Stomach (tissue), 9 donors: Measurements from ENCODE around the gene STK39. TPM values are rescaled to one million over a fixed set of nuclear protein-coding genes. Genes with fewer than 3 reads are reported as not detected.

Source experiments
- DNase-seq, 2 donors: peaks; one replicate each; pipeline versions ENCODE4 v3.0.0 to v3.0.0-alpha.2; 2013 to 2019
- H3K27ac ChIP-seq, 5 donors: fragments of 200-600 bp in 4 of 5; sonication (generic) in 4 of 5; one replicate each; pipeline ENCODE4 v1.5.1; 2013 to 2019; ENCODE audit warnings: mild to moderate bottlenecking in 1 of 5, moderate library complexity in 1 of 5
- H3K27me3 ChIP-seq, 3 donors: fragments of 200-600 bp; sonication (generic); one replicate each; pipeline ENCODE4 v1.5.1; 2017 to 2019; ENCODE audit warnings: mixed run types in 1 of 3
- H3K36me3 ChIP-seq, 4 donors: fragments of 200-600 bp; sonication (generic); 1 replicate in 3 of 4; 2 replicates in 1 of 4; pipeline ENCODE4 v1.5.1; 2016 to 2019
- H3K4me1 ChIP-seq, 4 donors: fragments of 200-600 bp; sonication (generic); one replicate each; pipeline ENCODE4 v1.5.1; 2016 to 2019
- H3K4me3 ChIP-seq, 4 donors: fragments of 200-600 bp; sonication (generic) in 3 of 4; one replicate each; pipeline ENCODE4 v1.5.1; 2016 to 2019; ENCODE audit warnings: mild to moderate bottlenecking in 1 of 4
- H3K9me3 ChIP-seq, 4 donors: fragments of 200-600 bp; sonication (generic); one replicate each; pipeline ENCODE4 v1.5.1; 2016 to 2019
- EP300 ChIP-seq: sonication (generic); formaldehyde crosslinking; IDR thresholded peaks from one replicate; pipeline ENCODE4 v1.6.1; 2017; ENCODE audit warnings: antibody characterized with exemption
- POLR2A ChIP-seq, 4 donors: fragments of 450-650 bp; IDR thresholded peaks; one replicate each; pipeline ENCODE4 v1.6.1; 2016; ENCODE audit warnings: antibody characterized with exemption in 4 of 4, control low read depth in 2 of 4, mild to moderate bottlenecking in 1 of 4, moderate library complexity in 1 of 4
- POLR2AphosphoS5 ChIP-seq, 3 donors: sonication (generic); formaldehyde crosslinking; IDR thresholded peaks; one replicate each; pipeline ENCODE4 v1.6.1; 2016; ENCODE audit warnings: antibody characterized with exemption in 3 of 3
- WGBS, 5 donors: extraction: QIAGEN DNeasy Blood & Tissue Kit in 3 of 5; methylation state at CpG; one replicate each; pipeline versions ENCODE4 v1.1.5 to v1.1.7; 2013 to 2018; 5-methylcytosine and 5-hydroxymethylcytosine counted together
- intact Hi-C: fragments of 100-400 bp; cut with DNase I; formaldehyde crosslinking; loops from one replicate; pipeline ENCODE4 v1.15.1; 2023; ENCODE audit warnings: low total_unique reads
- polyA plus RNA-seq, 3 donors: library from polyadenylated mRNA; stranded (reverse); fragments of 200-250 nt; gene quantifications; one replicate each; pipeline ENCODE4 v1.2.3, GENCODE V29; 2013
- total RNA-seq, 5 donors: library from RNA; depleted of rRNA; stranded (reverse); fragments of >200 nt; gene quantifications; one replicate each; pipeline versions ENCODE4 v1.1.0 to v1.2.3, GENCODE V29; 2014 to 2016
- TF ChIP-seq, protein P1 (sequence below), 7 experiments: fragments of 450-650 bp in 4 of 7; fragments of 200-600 bp in 3 of 7; sonication (generic) in 3 of 7; IDR thresholded peaks; one replicate each; pipeline ENCODE4 v1.5.1; 2016 to 2019; ENCODE audit warnings: antibody characterized with exemption in 7 of 7, control low read depth in 2 of 7, mild to moderate bottlenecking in 1 of 7
- donor health status: healthy with polysubstance abuse.
- donor health status: Bipolar disorder and iron deficiency.
- donor health status: healthy.

Gene STK39
- total and polyA plus RNA-seq, 8 donors = 18.3 to 60.7 (median 33.3) TPM

GRCh38 chr2:168176402-168176801, 71.0 kb downstream of the STK39 start:
- intact Hi-C loops = no loop called here
- peaks cover 0 to 3% (median 0%) of the 10 kb centered on the region in 4 donors for H3K36me3 ChIP-seq
- no peak for DNase-seq
- TF ChIP-seq EP300 (no peak), POLR2AphosphoS5 (IDR thresholded peaks at IDR 0.05) (no peak), POLR2A (IDR thresholded peaks at IDR 0.05) (no peak)
- TF ChIP-seq, protein P1, sequence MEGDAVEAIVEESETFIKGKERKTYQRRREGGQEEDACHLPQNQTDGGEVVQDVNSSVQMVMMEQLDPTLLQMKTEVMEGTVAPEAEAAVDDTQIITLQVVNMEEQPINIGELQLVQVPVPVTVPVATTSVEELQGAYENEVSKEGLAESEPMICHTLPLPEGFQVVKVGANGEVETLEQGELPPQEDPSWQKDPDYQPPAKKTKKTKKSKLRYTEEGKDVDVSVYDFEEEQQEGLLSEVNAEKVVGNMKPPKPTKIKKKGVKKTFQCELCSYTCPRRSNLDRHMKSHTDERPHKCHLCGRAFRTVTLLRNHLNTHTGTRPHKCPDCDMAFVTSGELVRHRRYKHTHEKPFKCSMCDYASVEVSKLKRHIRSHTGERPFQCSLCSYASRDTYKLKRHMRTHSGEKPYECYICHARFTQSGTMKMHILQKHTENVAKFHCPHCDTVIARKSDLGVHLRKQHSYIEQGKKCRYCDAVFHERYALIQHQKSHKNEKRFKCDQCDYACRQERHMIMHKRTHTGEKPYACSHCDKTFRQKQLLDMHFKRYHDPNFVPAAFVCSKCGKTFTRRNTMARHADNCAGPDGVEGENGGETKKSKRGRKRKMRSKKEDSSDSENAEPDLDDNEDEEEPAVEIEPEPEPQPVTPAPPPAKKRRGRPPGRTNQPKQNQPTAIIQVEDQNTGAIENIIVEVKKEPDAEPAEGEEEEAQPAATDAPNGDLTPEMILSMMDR (IDR thresholded peaks at IDR 0.05) = no peak
- peaks cover 0 to 46% (median 20%) of the 10 kb centered on the region in 4 donors for H3K4me1 ChIP-seq
- H3K9me3 ChIP-seq = no peaks in the 10 kb centered on the region
- WGBS, 5 donors = 78 to 92% (median 85%) methylated on average over 3 of the region's 3 CpGs
- no peak overlapping the region for H3K27ac ChIP-seq
- no peak overlapping the region for H3K4me3 ChIP-seq
- H3K27me3 ChIP-seq = no peaks in the 10 kb centered on the region

DNA sequence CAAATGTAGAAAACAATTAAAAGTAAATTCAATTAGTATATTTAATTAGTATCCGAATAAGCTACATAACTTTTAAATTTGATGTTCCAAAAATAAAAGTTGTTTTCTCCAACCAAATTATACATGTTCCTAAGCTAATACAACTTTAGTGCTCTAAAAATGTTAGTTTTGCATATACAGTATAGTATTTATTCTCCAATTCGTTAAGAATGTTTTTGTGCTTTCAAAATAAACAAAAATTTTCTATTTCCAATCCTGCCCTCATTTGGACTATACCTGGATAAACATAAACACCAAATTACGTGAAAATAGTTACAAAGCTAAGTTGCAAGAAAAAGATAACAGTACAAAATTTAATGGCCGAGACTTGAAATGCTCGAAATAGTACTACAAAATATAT, 71.9 kb downstream of the STK39 start:
- Histone ChIP-seq H3K4me3 (no peak overlapping the region), H3K27me3 (no peaks in the 10 kb centered on the region), H3K9me3 (no peaks in the 10 kb centered on the region), H3K4me1 (peaks cover 0 to 39% (median 15%) of the 10 kb centered on the region in 4 donors), H3K36me3 (peaks cover 0 to 3% (median 0%) of the 10 kb centered on the region in 4 donors), H3K27ac (no peak overlapping the region)
- 70 to 94% (median 92%) methylated on average over 5 of the region's 5 CpGs for WGBS, 5 donors
- intact Hi-C loops = no loop called here
- DNase-seq = no peak
- no peak for TF ChIP-seq POLR2A (IDR thresholded peaks at IDR 0.05)
- TF ChIP-seq, protein P1 (IDR thresholded peaks at IDR 0.05) = no peak

DNA sequence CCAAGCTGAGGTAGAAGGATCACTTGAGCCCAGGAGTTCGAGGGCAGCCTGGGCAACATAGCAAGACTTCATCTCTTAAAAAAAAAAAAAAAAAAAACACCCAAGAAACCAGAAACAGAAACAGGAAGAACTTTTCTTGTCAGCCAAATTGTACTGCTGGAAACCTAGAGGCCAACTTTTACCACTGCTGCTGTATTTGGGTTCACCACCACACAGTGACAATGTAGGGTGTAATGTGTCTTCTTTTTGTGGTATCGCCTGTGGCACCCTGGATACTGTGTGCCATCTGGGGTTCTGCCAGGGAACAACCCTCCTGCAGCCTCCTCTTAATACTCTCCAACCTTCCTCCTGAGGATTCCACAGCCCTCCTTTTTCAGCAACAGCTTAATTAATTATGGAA, 72.6 kb downstream of the STK39 start:
- Histone ChIP-seq H3K36me3 (peaks cover 0 to 3% (median 0%) of the 10 kb centered on the region in 4 donors), H3K27ac (no peak overlapping the region), H3K4me3 (no peak overlapping the region), H3K9me3 (no peaks in the 10 kb centered on the region), H3K27me3 (no peaks in the 10 kb centered on the region), H3K4me1 (peaks cover 0 to 32% (median 15%) of the 10 kb centered on the region in 4 donors)
- intact Hi-C loops = no loop called here
- DNase-seq = no peak
- 73 to 95% (median 84%) methylated on average over 2 of the region's 2 CpGs for WGBS, 5 donors
- TF ChIP-seq POLR2A (IDR thresholded peaks at IDR 0.05) (no peak), POLR2AphosphoS5 (IDR thresholded peaks at IDR 0.05) (no peak), EP300 (no peak)
- TF ChIP-seq, protein P1 (IDR thresholded peaks at IDR 0.05) = no peak

GRCh38 chr2:168172071-168172470, 75.3 kb downstream of the STK39 start:
- H3K27me3 ChIP-seq = no peaks in the 10 kb centered on the region
- peaks cover 0 to 12% (median 3%) of the 10 kb centered on the region in 4 donors for H3K4me1 ChIP-seq
- intact Hi-C loops = no loop called here
- no peak for DNase-seq
- no peaks in the 10 kb centered on the region for H3K9me3 ChIP-seq
- WGBS, 5 donors = 99 to 100% (median 99%) methylated on average over 4 of the region's 4 CpGs
- TF ChIP-seq, protein P1 (IDR thresholded peaks at IDR 0.05) = no peak
- TF ChIP-seq EP300 (no peak), POLR2A (IDR thresholded peaks at IDR 0.05) (no peak), POLR2AphosphoS5 (IDR thresholded peaks at IDR 0.05) (no peak)
- H3K27ac ChIP-seq = no peak overlapping the region
- H3K4me3 ChIP-seq = no peak overlapping the region
- H3K36me3 ChIP-seq = peaks cover 0 to 2% (median 1%) of the 10 kb centered on the region in 4 donors
